HUES48 (cell line): Measurements from ENCODE around the gene CPEB3.
"Not testable (repeated sequence)": the region's sequence is repeated elsewhere in the genome, so short reads cannot be mapped to it uniquely, and the experiment has no call there.

Experiments used
- H3K27ac ChIP-seq: one replicate; pipeline ENCODE4 v1.7.0; 2013; ENCODE audit warnings: low read depth, low read length, inconsistent platforms
- H3K27me3 ChIP-seq: 2 replicates; pipeline ENCODE4 v1.6.1; 2013; ENCODE audit warnings: mild to moderate bottlenecking, low read length; ENCODE audit not compliant: control insufficient read depth, insufficient read depth
- H3K36me3 ChIP-seq: 2 replicates; pipeline ENCODE4 v1.6.1; 2013; ENCODE audit warnings: low read length; ENCODE audit not compliant: control insufficient read depth, insufficient read depth
- H3K4me1 ChIP-seq: 2 replicates; pipeline ENCODE4 v1.6.1; 2013; ENCODE audit warnings: mild to moderate bottlenecking, low read length; ENCODE audit not compliant: control insufficient read depth, insufficient read depth
- H3K4me3 ChIP-seq: 2 replicates; pipeline ENCODE4 v1.5.1; 2013; ENCODE audit warnings: mild to moderate bottlenecking, low read depth, low read length
- H3K9ac ChIP-seq: 2 replicates; pipeline ENCODE4 v1.6.1; 2013; ENCODE audit warnings: mild to moderate bottlenecking, low read depth, low read length, moderate library complexity
- H3K9me3 ChIP-seq: 2 replicates; pipeline ENCODE4 v1.6.1; 2013; ENCODE audit warnings: low read length; ENCODE audit not compliant: control insufficient read depth, insufficient read depth

Gene CPEB3

DNA sequence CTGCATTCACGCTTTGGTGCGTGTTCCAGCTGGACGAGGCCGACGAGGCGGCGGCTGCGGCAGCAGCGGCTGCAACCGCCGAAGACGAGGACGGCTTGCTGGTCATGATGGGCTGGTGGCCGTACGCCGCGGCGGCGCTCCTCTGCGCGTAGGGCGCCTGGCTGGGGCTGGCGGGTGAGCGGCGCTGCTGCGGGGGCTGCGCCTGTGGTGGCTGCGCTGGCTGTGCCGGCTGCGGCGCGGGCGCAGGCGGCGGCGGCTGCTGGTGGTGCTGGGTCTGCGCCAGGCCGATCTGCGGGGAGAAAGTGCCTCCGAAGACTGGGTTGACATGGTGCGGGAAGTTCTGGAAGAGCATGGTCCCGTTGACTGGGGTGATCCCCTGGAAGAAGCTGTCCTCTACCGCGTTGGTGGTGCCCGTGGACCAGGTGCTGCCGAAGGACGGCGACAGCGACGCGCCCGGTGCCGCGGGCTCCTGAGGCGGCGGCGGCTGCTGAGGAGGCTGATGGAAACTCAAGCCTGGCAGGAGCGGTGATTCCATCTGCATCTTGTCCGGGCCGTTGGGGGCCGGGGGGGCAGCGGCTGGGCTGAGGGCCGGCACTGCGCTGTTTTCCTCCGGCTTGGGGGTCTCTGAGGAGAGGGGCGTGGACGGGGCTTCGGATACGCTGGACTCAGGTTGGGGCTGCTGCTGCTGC is 51.1 kb downstream of the CPEB3 start:
- no peaks in the 10 kb centered on the region for H3K9me3 ChIP-seq
- peak overlapping the region; percentile 65 for H3K4me3 ChIP-seq
- peaks cover 41% of the 10 kb centered on the region for H3K27me3 ChIP-seq
- no peaks in the 10 kb centered on the region for H3K36me3 ChIP-seq
- H3K4me1 ChIP-seq: peaks cover 29% of the 10 kb centered on the region; the same call in 1 of the 2 replicates
- no peak overlapping the region; the same call in 1 of the 2 replicates for H3K9ac ChIP-seq
- no peak overlapping the region for H3K27ac ChIP-seq

DNA sequence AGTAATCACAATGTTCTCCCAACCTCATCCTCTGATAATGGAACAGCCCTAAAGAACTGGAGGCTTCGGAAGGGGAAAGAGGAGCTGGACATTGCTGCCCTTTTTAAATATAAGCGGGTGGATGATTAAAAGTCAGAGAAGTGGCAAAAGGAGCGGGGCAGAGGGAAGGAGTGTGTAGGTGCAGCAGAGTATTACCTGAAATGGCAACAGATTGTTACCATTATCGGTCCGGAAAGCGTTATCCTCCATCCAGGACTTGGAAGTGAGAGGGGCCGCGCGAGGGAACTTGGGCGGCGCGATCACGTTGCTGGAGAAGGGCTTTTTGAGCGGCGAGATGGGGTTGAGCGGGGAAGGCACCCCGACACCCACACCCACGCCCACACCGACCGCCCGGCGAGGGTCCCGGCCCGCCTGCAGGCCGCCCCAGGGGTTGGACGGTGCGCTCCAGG is 51.7 kb downstream of the CPEB3 start:
- Histone ChIP-seq H3K9me3 (no peaks in the 10 kb centered on the region), H3K27me3 (peaks cover 41% of the 10 kb centered on the region), H3K36me3 (no peaks in the 10 kb centered on the region), H3K4me1 (peaks cover 29% of the 10 kb centered on the region; the same call in 1 of the 2 replicates), H3K9ac (no peak overlapping the region; the same call in 1 of the 2 replicates), H3K27ac (no peak overlapping the region), H3K4me3 (peak overlapping the region; percentile 65)

DNA sequence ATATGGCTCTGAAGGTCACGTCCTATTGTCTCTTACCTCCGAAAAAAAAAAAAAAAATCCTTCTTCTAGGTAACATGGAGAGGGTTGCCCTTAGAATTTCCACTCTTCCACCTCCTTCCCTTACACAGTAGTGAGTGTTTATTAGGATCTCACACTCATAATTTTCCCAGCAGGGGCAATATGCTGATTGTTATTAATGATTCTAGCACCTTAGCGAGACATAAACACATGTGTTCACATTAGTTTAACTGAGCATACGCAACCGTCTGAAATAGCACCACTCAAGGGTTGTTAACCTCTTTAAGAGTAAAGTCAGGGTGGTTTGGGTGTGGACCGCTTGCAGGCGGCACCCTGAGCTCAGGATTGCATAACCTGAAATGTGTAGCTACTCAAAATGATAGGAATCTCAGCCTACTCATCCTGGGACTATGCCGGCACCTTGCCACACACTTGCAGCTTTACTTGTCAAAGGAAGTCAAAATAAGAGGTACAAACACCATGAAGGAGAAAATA is 52.2 kb downstream of the CPEB3 start:
- Histone ChIP-seq H3K27ac (no peak overlapping the region), H3K36me3 (no peaks in the 10 kb centered on the region), H3K9ac (no peak overlapping the region), H3K4me3 (peak overlapping the region; percentile 65), H3K27me3 (peaks cover 41% of the 10 kb centered on the region), H3K4me1 (peaks cover 27% of the 10 kb centered on the region; the same call in 1 of the 2 replicates), H3K9me3 (no peaks in the 10 kb centered on the region)

DNA sequence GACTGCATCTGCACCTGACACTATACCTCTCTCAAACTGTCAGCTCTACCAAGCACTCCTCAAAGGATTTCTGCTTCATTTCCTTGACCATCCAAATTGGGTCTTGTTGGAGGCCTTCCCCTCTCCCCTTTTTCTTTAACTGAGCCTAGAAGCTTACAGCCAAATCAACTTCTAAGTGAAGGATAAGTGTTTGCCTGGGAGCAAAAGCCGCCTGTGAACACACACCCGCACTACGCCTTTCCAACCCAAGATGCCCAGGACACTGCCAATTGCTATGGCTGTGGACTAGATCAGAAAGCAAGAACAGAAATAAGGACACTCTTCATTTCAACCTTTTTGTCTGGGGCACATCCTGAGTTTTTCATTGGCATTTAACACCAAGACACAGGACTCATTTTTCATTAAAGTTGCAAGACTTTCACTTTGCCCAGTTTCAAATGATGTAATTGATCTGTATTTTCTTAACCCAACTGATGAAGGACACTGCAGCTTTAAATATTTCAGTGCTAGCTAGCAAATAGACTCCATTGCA is 52.8 kb downstream of the CPEB3 start:
- Histone ChIP-seq H3K36me3 (no peaks in the 10 kb centered on the region), H3K27me3 (peaks cover 41% of the 10 kb centered on the region), H3K9me3 (no peaks in the 10 kb centered on the region), H3K9ac (no peak overlapping the region), H3K27ac (no peak overlapping the region), H3K4me1 (peaks cover 22% of the 10 kb centered on the region; the same call in 1 of the 2 replicates), H3K4me3 (no peak overlapping the region)

DNA sequence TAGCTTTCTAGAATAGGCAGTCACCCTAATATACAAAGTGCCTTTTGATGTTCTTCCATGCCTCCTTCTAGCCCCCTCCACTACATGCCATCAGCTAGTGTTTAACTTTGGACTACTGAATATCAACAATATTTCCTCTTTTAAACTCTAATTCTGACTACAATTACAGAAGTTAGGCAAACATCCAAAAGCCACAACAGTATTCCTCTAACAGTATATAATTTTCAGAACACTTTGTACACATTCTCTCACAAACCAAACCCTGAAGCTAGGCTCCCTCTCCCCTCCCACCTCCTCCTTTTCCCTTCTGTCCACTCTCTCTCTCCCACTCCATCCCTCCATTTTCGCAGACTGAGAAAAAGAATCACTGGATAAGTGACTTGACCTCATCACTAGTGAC is 59.7 kb downstream of the CPEB3 start:
- H3K27me3 ChIP-seq: no peaks in the 10 kb centered on the region
- H3K27ac ChIP-seq: no peak overlapping the region
- H3K4me3 ChIP-seq: no peak overlapping the region
- H3K9ac ChIP-seq: no peak overlapping the region
- H3K36me3 ChIP-seq: no peaks in the 10 kb centered on the region
- H3K4me1 ChIP-seq: peaks cover 4% of the 10 kb centered on the region; the same call in 1 of the 2 replicates
- H3K9me3 ChIP-seq: no peaks in the 10 kb centered on the region

DNA sequence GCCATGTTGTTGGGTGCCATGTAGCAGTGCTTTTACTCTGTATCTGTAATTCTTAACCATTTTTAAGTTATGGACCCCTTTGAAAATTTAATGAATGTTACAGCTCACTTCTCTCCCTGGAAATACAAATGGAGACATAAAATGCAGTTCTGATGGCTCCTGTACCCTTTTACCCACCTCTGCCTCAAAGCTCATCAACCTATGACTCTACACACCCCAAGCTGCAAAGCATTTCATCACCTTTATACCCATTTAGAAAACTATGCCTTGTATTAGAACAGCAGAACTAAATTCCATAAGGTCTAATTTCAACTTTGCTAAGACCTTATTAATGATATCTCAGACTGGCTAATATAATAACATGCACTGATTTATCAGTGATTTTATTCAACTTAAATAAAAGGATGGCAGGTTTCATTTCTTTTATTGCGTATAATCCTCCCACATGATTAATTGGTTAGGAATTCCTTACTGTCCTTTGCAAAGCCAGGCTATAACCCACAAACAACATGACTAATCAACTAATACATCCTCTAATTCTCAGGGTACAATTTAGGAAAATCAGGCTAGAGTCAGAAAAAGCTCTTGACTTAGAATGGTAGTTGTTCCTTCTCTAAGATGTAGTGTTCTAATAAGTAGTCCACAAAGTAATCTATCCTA is 68.1 kb downstream of the CPEB3 start:
- no peaks in the 10 kb centered on the region for H3K27me3 ChIP-seq
- H3K9me3 ChIP-seq: no peaks in the 10 kb centered on the region
- H3K27ac ChIP-seq: no peak overlapping the region
- no peaks in the 10 kb centered on the region for H3K36me3 ChIP-seq
- no peak overlapping the region for H3K9ac ChIP-seq
- H3K4me1 ChIP-seq: peaks cover 21% of the 10 kb centered on the region
- no peak overlapping the region for H3K4me3 ChIP-seq

DNA sequence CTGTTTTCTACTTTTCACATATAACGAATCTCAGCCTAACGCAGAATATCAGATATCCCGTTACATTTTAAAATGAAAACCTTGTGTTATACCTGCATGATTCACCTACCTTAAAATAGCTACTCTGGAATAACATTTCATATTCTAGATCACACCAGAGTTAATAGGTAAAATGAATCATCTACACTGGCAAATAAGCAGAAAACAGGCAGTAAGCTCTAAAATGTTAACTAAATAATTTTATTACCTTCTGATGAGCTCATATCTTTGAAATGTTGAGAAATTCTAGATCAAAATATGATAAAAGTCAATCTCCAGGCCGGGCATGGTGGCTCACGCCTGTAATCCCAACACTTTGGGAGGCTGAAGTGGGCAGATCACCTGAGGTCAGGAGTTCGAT is 71.3 kb downstream of the CPEB3 start:
- H3K27me3 ChIP-seq: no peaks in the 10 kb centered on the region
- H3K4me3 ChIP-seq: no peak overlapping the region
- no peak overlapping the region for H3K27ac ChIP-seq
- H3K36me3 ChIP-seq: no peaks in the 10 kb centered on the region
- no peaks in the 10 kb centered on the region for H3K9me3 ChIP-seq
- H3K9ac ChIP-seq: no peak overlapping the region
- H3K4me1 ChIP-seq: peaks cover 17% of the 10 kb centered on the region

DNA sequence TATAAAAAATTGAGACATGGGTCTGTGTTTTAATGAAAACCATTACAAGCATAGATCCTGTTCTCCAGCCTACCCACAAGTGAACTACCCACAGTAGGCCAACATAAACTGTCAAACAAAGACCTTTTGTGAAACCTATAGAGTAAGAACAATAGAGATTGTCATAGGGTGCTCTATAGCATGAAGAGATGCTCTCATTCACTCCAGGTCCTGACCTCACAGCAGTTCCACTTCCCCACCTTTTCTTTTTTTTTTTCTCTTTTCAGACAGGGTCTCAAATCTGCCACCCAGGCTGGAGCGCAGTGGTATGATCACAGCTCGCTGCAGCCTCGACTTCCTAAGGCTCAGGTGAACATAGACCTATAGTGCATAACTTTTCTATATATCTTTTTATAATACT is 72.3 kb downstream of the CPEB3 start:
- H3K4me1 ChIP-seq: peaks cover 17% of the 10 kb centered on the region

DNA sequence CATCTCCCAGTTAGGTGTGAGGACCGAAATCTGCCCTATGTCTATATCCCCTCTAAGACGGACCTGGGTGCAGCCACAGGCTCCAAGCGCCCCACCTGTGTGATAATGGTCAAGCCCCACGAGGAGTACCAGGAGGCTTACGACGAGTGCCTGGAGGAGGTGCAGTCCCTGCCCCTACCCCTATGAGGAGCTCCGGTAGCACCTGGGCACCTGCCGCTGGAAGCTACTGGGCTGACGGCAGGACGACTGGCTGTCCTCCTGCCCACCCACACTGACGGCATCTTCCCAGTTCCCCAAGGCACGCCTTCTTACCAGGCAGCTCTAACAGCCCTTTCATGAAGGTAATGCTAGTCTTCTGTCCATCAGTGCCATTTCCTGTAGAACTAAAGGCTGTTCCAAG is 74.3 kb downstream of the CPEB3 start:
- not testable (repeated sequence) for H3K27me3 ChIP-seq, H3K4me3 ChIP-seq, H3K36me3 ChIP-seq, H3K9ac ChIP-seq, H3K9me3 ChIP-seq, H3K27ac ChIP-seq
- H3K4me1 ChIP-seq: peaks cover 17% of the 10 kb centered on the region

More for the DNA sequence above, 72.3 kb downstream of the CPEB3 start:
- H3K36me3 ChIP-seq: no peaks in the 10 kb centered on the region
- no peak overlapping the region for H3K4me3 ChIP-seq
- H3K27me3 ChIP-seq: no peaks in the 10 kb centered on the region
- H3K9ac ChIP-seq: no peak overlapping the region
- no peak overlapping the region for H3K27ac ChIP-seq
- H3K9me3 ChIP-seq: no peaks in the 10 kb centered on the region

DNA sequence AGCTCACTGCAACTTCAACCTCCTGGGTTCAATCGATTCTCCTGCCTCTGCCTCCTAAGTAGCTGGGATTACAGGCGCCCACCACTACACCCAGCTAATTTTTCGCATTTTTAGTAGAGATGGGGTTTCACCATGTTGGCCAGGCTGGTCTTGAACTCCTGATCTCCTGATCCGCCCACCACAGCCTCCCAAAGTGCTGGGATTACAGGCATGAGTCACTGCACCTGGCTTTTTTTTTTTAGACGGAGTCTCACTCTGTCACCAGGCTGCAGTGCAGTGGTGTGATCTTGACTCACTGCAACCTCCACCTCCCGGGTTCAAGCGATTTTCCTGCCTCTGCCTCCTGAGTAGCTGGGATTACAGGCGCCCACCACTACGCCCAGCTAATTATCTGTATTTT is 75.7 kb downstream of the CPEB3 start:
- peaks cover 10% of the 10 kb centered on the region; the same call in 1 of the 2 replicates for H3K4me1 ChIP-seq
- not testable (repeated sequence) for H3K9ac ChIP-seq, H3K4me3 ChIP-seq, H3K36me3 ChIP-seq, H3K27ac ChIP-seq, H3K27me3 ChIP-seq, H3K9me3 ChIP-seq

DNA sequence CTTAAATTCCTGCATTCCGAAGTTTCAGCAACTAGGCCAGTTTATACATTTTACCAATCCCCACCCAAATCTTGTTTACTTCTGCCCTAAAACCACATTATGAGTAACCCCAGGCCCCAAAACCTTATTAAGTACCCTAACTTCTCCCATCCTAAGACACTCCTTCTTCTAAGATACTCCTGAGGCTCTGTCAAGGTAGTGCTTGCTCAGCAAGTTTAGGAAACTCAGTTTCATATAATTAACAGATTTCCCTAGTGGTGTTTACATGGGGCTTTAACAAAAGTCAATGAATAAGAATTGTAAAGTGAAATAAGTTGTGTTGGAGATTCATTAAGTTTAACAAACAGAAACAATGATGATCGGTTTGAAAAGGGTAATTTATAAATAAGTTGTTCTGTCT is 77.8 kb downstream of the CPEB3 start:
- Histone ChIP-seq H3K4me3 (no peak overlapping the region), H3K9me3 (no peaks in the 10 kb centered on the region), H3K27me3 (no peaks in the 10 kb centered on the region), H3K27ac (no peak overlapping the region), H3K4me1 (no peaks in the 10 kb centered on the region), H3K36me3 (no peaks in the 10 kb centered on the region), H3K9ac (no peak overlapping the region)
